Peyer's patch (tissue), 4 donors: ENCODE measurements around the gene ALS2CL.

Source experiments
- POLR2A ChIP-seq, 2 donors: fragments of 450-650 bp; IDR thresholded peaks; one replicate each; pipeline ENCODE4 v1.5.1; 2017; ENCODE audit warnings: antibody characterized with exemption in 2 of 2, mild to moderate bottlenecking in 2 of 2, moderate library complexity in 2 of 2
- TF ChIP-seq, protein P1 (sequence below), 6 experiments: fragments of 450-650 bp in 4 of 6; fragments of 200-600 bp in 2 of 6; sonication (generic) in 1 of 6; IDR thresholded peaks; one replicate each; pipeline ENCODE4 v1.5.1; 2017 to 2019; ENCODE audit warnings: antibody characterized with exemption in 6 of 6, mild to moderate bottlenecking in 3 of 6, moderate library complexity in 1 of 6

DNA sequence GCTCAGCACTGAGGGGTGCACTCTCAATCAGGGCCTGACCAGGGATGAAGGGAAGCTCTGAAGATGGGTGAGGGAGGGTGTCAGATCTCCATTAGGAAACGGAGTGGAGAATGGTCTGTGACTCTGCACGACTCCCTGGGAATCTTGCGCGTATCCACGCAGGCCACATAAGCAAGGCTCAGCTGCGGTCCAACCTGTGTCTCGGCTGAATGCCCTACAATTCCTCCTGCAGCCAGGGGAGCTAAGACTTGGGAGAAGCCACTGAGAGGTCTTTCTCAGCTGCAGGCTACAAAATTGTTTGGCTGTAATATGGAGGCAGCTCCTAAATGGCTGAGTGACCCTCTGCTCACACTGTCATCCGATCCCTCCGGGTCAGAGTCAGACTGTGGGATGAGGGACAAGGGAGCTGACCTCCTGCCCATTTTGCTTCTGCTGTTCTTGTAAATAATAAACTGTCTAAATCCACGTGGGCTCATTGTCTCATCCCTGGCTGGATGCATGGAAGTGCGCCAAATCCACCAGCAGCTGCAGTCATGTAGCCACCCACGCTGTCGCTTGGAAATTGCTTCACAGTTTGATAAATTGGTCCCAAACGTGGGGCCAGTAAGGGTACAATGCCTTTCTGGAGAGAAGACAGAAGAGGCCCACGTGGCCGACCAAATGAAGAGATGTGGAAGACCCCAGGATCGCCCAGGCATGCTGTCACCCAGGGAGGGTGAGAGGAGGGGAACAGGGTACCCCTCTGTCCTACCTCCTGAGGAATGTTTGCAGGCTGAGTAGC lies 30.5 kb downstream of the ALS2CL start:
- TF ChIP-seq, protein P1, sequence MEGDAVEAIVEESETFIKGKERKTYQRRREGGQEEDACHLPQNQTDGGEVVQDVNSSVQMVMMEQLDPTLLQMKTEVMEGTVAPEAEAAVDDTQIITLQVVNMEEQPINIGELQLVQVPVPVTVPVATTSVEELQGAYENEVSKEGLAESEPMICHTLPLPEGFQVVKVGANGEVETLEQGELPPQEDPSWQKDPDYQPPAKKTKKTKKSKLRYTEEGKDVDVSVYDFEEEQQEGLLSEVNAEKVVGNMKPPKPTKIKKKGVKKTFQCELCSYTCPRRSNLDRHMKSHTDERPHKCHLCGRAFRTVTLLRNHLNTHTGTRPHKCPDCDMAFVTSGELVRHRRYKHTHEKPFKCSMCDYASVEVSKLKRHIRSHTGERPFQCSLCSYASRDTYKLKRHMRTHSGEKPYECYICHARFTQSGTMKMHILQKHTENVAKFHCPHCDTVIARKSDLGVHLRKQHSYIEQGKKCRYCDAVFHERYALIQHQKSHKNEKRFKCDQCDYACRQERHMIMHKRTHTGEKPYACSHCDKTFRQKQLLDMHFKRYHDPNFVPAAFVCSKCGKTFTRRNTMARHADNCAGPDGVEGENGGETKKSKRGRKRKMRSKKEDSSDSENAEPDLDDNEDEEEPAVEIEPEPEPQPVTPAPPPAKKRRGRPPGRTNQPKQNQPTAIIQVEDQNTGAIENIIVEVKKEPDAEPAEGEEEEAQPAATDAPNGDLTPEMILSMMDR (IDR thresholded peaks at IDR 0.05), result no peak
- no peak for TF ChIP-seq POLR2A (IDR thresholded peaks at IDR 0.05)
